Measurements from ENCODE around the gene RASGEF1C.
"Not testable (repeated sequence)": the region's sequence is repeated elsewhere in the genome, so short reads cannot be mapped to it uniquely, and the experiment has no call there.

RASGEF1C gene

DNA sequence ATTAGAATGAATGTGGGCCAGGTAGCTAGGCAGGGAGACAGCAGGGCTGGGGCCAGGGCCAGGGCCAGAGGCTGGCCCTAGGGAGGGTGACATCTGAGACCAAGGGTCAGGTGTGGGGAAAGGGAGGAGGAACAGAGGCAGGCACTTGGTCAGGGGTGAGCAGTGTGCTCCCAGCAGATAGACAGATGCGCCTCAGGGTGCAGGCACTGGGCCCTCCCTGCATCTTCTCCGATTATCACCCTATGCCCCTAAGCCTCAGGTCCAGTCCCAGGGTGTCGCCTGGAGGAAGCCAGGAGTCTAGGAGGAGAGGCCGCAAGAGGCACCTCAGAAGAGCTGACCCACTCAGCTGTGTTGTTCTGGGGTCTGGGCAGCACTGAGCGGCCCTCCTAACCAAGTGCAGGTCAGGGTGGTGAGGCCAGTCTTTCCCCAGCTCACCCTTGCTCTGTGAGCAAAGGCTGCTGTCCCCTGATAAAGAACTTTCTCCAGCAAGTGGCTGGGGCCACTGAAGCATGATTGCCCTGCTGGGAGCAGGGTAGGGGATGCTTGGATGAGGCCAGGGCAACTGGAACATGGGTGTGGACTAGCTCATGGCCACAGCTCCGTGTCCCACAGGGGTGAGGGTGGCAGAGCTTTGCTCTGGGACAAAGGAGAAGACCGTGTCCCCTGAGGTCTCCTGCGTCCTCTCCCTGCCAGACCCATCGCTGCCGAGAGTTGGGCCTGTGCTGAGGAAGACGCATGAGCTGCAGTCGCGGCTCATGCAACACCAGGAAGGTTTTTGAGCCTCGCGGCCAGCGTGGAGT lies 2.1 kb upstream of the RASGEF1C start:
- intact Hi-C loops (cut with DNase I; ENCODE audit: low total_unique reads) = no loop called here
- H3K4me3 ChIP-seq = no peak overlapping the region
- DNase-seq = peak in 1 of 2 donors; percentile 52
- peaks cover 0 to 49% of the 10 kb centered on the region in 2 donors for H3K27me3 ChIP-seq
- H3K36me3 ChIP-seq = no peaks in the 10 kb centered on the region
- no peak overlapping the region for H3K27ac ChIP-seq
- peaks cover 0 to 24% (median 5%) of the 10 kb centered on the region in 4 donors for H3K4me1 ChIP-seq
- peaks cover 0 to 19% (median 11%) of the 10 kb centered on the region in 3 donors for H3K9me3 ChIP-seq
- no peak for TF ChIP-seq CTCF (IDR thresholded peaks at IDR 0.05)

GRCh38 chr5:180210077-180210476 lies 1.1 kb upstream of the RASGEF1C start:
- DNase-seq; H3K27ac ChIP-seq; H3K4me3 ChIP-seq; H3K36me3 ChIP-seq; intact Hi-C loops (cut with DNase I; ENCODE audit: low total_unique reads); H3K9me3 ChIP-seq: not testable (repeated sequence)
- Histone ChIP-seq H3K4me1 (peaks cover 0 to 24% (median 5%) of the 10 kb centered on the region in 4 donors), H3K27me3 (peaks cover 0 to 49% of the 10 kb centered on the region in 2 donors)

DNA sequence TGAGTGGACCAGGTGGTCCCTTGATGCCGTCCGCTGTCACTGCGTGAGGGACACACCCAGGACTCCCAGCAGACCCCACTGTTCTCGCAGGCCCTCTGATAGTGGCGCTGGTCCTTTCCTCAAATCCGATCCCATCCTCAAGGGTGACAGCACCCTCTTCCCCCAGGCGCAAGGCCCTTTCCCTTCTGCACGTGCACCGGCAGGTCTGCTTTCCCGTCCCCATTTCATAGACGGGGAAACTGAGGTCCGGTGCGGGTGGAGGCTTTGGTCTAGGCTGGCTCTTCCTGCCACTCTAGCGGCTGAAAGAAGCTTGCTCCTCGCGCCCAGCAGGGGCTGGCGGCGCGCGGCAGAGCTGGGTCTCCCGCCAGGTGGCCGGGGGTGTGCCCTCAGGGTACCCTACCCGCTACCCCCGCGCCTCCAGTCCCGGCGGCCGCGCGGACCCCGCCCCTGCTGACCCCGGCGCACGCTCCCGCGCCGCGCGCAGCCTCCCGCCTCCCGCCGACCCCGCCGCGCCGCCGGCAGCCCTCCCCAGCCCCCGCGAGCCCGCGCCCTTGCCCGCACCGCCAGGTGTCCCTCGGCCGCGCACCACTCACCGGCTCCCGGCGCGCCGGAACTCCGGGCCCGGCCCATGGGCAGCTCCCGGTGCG lies 453 bp downstream of the RASGEF1C start:
- Histone ChIP-seq H3K9me3 (no peaks in the 10 kb centered on the region), H3K27ac (no peak overlapping the region), H3K27me3 (peaks cover 0 to 55% of the 10 kb centered on the region in 2 donors), H3K4me3 (peak overlapping the region; percentile 27 to 43), H3K4me1 (peaks cover 0 to 24% (median 5%) of the 10 kb centered on the region in 4 donors), H3K36me3 (no peaks in the 10 kb centered on the region)
- intact Hi-C loops (cut with DNase I; ENCODE audit: low total_unique reads) = no loop called here
- no peak for TF ChIP-seq CTCF (IDR thresholded peaks at IDR 0.05)
- no peak for DNase-seq

DNA sequence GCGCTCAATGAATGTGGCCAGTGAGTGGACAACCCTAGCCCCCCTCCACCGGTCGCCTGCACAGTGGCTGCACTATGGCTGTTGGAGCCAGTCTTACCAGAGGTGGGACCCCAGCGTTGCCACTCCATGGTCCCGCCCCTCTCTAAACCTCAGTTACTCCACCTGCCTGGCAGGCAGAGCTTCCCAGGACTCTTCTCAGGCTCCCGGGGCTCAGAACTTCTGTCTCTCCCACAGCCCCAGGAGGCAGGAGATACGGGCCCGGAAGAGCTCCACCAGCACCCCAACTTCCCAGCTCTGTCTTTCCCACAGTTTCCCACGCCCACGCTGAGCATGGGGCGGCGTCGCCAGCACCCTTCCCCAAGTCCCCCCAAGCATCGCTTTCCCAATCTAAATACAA lies 975 bp downstream of the RASGEF1C start:
- Histone ChIP-seq H3K36me3 (no peaks in the 10 kb centered on the region), H3K27ac (no peak overlapping the region), H3K4me3 (no peak overlapping the region), H3K27me3 (peaks cover 0 to 55% of the 10 kb centered on the region in 2 donors), H3K4me1 (peaks cover 0 to 23% (median 5%) of the 10 kb centered on the region in 4 donors), H3K9me3 (no peaks in the 10 kb centered on the region)
- no peak for DNase-seq
- no peak for TF ChIP-seq CTCF (IDR thresholded peaks at IDR 0.05)
- intact Hi-C loops (cut with DNase I; ENCODE audit: low total_unique reads) = no loop called here

DNA sequence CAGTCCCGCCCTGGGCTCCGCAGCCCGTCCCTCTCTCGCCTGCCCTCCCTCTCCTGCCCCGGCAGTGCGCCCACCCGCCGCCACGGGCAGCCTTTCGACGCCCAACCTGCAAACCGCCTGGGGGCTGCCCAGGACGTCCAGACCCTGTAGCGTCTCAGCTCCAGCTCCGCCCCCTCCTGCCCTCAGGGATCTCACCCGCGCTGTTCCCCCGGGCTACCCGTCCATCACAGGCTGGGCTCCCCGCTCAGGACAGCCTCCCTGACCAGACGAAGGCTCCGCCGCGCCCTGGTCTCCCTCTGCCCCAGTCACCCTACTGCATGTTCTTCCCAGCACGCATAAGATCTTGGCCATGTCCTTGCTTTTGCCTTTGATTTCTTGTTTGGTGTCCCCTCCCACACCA lies 1.4 kb downstream of the RASGEF1C start:
- peaks cover 0 to 19% (median 5%) of the 10 kb centered on the region in 4 donors for H3K4me1 ChIP-seq
- H3K4me3 ChIP-seq = no peak overlapping the region
- DNase-seq = no peak
- intact Hi-C loops (cut with DNase I; ENCODE audit: low total_unique reads) = no loop called here
- peaks cover 0 to 52% of the 10 kb centered on the region in 2 donors for H3K27me3 ChIP-seq
- H3K27ac ChIP-seq = no peak overlapping the region
- no peak for TF ChIP-seq CTCF (IDR thresholded peaks at IDR 0.05)
- no peaks in the 10 kb centered on the region for H3K36me3 ChIP-seq
- H3K9me3 ChIP-seq = no peaks in the 10 kb centered on the region

GRCh38 chr5:180206993-180207392 lies 2.0 kb downstream of the RASGEF1C start:
- peaks cover 0 to 46% of the 10 kb centered on the region in 2 donors for H3K27me3 ChIP-seq
- no peak overlapping the region for H3K4me3 ChIP-seq
- TF ChIP-seq CTCF (IDR thresholded peaks at IDR 0.05) = no peak
- no peaks in the 10 kb centered on the region for H3K36me3 ChIP-seq
- no peak for DNase-seq
- H3K27ac ChIP-seq = no peak overlapping the region
- peaks cover 0 to 16% (median 5%) of the 10 kb centered on the region in 4 donors for H3K4me1 ChIP-seq
- intact Hi-C loops (cut with DNase I; ENCODE audit: low total_unique reads) = no loop called here
- H3K9me3 ChIP-seq = no peaks in the 10 kb centered on the region

All from tibial artery (tissue), 4 donors.